HL-60 (cell line): ENCODE measurements around the gene OMD.

Experiments
- POLR2AphosphoS5 ChIP-seq: IDR thresholded peaks from 2 replicates; pipeline ENCODE4 v1.6.1; 2012; ENCODE audit warnings: low read depth
- SPI1 ChIP-seq: IDR thresholded peaks from 2 replicates; pipeline ENCODE4 v1.6.1; 2012; ENCODE audit warnings: low read depth, mild to moderate bottlenecking, borderline replicate concordance
- TF ChIP-seq, protein P1 (sequence below): IDR thresholded peaks from one replicate; pipeline ENCODE4 v1.5.1; 2011; ENCODE audit warnings: low read length, control low read depth, inconsistent platforms; ENCODE audit not compliant: insufficient read depth

DNA sequence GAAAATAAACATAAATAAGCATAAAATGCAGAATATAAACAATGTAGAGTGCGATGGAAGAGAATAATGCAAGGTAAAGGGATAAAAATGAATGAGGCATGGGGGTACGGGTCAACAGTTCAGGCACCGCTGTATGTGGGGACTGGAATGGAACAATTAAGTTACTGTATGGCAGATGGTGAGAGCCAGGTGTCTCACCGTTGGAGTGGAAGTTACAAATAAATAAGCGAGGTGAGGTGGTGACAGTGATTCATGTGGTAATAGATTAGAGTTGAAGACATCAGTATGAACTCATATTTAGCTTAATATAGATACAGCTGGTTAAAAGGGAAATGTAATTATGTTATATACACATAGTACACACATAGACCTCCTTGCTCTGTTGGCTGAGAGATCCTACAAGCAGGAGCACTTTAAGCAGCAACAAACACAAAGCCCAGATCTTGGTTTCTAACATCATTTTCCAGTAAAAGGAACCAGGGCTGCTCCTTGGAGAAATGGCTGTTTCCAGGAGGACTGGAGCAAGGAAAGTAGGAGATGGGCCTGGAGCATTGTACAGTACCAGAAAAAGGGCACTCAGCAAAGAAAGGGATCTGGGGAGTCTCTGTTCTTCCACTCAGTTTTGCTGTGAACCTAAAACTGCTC lies 2.4 kb upstream of the OMD start:
- TF ChIP-seq, protein P1, sequence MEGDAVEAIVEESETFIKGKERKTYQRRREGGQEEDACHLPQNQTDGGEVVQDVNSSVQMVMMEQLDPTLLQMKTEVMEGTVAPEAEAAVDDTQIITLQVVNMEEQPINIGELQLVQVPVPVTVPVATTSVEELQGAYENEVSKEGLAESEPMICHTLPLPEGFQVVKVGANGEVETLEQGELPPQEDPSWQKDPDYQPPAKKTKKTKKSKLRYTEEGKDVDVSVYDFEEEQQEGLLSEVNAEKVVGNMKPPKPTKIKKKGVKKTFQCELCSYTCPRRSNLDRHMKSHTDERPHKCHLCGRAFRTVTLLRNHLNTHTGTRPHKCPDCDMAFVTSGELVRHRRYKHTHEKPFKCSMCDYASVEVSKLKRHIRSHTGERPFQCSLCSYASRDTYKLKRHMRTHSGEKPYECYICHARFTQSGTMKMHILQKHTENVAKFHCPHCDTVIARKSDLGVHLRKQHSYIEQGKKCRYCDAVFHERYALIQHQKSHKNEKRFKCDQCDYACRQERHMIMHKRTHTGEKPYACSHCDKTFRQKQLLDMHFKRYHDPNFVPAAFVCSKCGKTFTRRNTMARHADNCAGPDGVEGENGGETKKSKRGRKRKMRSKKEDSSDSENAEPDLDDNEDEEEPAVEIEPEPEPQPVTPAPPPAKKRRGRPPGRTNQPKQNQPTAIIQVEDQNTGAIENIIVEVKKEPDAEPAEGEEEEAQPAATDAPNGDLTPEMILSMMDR, result no peak
- TF ChIP-seq SPI1 (no peak), POLR2AphosphoS5 (no peak)
